Activated CD4-positive, alpha-beta memory T cell treated with anti-CD3 and anti-CD28 coated beads for 36 hours (primary cell): Measurements from ENCODE around the gene PRORP. TPM values are rescaled to one million over a fixed set of nuclear protein-coding genes. Genes with fewer than 3 reads are reported as not detected.

Source experiments
- CTCF ChIA-PET: fragments of 350-600 bp; sonication (Branson Sonifier 250); formaldehyde crosslinking; loops from one replicate; lab custom pipeline; 2021; ENCODE audit warnings: antibody characterized with exemption, inconsistent platforms; lab: Charles Lee
- POLR2A ChIA-PET: fragments of 350-600 bp; sonication (Branson Sonifier 250); formaldehyde crosslinking; loops from one replicate; lab custom pipeline; 2021; ENCODE audit warnings: antibody characterized with exemption; lab: Charles Lee
- DNase-seq: peaks from one replicate; pipeline ENCODE4 v3.0.0-alpha.2; 2020
- H3K27ac Mint-ChIP-seq: one replicate; pipeline ENCODE4 v1.8.0; 2021; ENCODE audit warnings: mixed read lengths
- H3K27me3 Mint-ChIP-seq: one replicate; pipeline ENCODE4 v1.8.0; 2021; ENCODE audit warnings: mixed read lengths
- H3K36me3 Mint-ChIP-seq: one replicate; pipeline ENCODE4 v1.8.0; 2021; ENCODE audit warnings: mixed read lengths
- H3K4me1 Mint-ChIP-seq: one replicate; pipeline ENCODE4 v1.8.0; 2021; ENCODE audit warnings: low read depth, mixed read lengths
- H3K4me3 Mint-ChIP-seq: one replicate; pipeline ENCODE4 v1.8.0; 2021; ENCODE audit warnings: mild to moderate bottlenecking, mixed read lengths
- H3K9me3 Mint-ChIP-seq: one replicate; pipeline ENCODE4 v1.8.0; 2021; ENCODE audit warnings: mixed read lengths
- intact Hi-C: fragments of 100-400 bp; cut with micrococcal nuclease; formaldehyde crosslinking; loops from one replicate; pipeline ENCODE4 v1.15.1; 2023
- total RNA-seq, 2 experiments: library from RNA; stranded (reverse); gene quantifications; one replicate each; pipeline ENCODE4 v1.2.3, GENCODE V29; 2021

The PRORP gene
- total RNA-seq, 2 experiments from 2014 or later, result 43.4 to 44.6 TPM

DNA sequence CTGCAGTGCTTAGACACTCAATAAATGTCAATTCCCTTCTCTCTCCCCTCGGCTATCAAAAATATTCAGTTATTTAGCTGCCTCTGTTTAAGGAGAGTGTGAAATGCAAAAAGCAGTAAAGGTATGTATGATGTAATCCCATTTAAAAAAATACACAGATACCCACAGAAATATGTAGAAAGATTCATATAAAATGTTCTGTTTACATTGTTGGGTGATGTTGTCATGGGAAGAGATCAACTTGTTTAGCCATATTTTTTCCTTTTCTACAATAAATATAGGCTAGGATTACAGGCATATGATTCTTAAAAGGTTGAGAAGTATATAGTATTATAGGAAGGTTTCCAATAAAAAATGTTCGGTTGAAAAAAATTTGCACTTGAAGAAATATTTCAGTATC is 8.3 kb upstream of the PRORP start:
- H3K27ac Mint-ChIP-seq, result no peak overlapping the region

DNA sequence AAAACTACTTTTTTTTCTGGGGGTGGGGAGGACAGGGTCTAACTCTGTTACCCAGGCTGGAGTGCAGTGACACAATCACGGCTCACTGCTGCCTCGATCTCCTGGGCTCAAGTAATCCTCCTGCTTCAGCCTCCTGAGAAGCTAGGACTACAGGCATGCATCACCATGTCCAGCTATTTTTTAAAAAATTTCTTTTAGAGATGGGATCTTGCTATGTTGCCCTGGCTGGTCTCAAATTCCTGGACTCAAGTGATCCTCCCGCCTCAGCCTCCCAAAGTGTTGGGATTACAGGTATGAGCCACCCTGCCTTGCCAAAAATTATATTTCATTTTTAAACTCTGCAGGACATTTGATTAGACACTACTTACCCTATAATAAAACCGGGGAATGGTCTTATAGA is 6.1 kb upstream of the PRORP start:
- intact Hi-C loops, result no loop called here
- no peak overlapping the region for H3K27ac Mint-ChIP-seq
- H3K36me3 Mint-ChIP-seq, result peaks cover 47% of the 10 kb centered on the region
- H3K27me3 Mint-ChIP-seq, result no peaks in the 10 kb centered on the region
- ChIA-PET CTCF (no interaction called here), POLR2A (no interaction called here)
- no peak for DNase-seq
- peaks cover 25% of the 10 kb centered on the region for H3K4me1 Mint-ChIP-seq
- H3K4me3 Mint-ChIP-seq, result no peak overlapping the region
- H3K9me3 Mint-ChIP-seq, result no peaks in the 10 kb centered on the region

More for the DNA sequence above, 8.3 kb upstream of the PRORP start:
- H3K36me3 Mint-ChIP-seq, result peaks cover 51% of the 10 kb centered on the region
- ChIA-PET POLR2A (interaction anchor here (1.0 kb wide), 1 partner anchor 20 kb away, joined by 3 read pairs; no protein-coding TSS in a partner anchor), CTCF (no interaction called here)
- H3K4me3 Mint-ChIP-seq, result no peak overlapping the region
- intact Hi-C loops, result no loop called here
- H3K4me1 Mint-ChIP-seq, result peaks cover 13% of the 10 kb centered on the region
- H3K27me3 Mint-ChIP-seq, result no peaks in the 10 kb centered on the region
- no peaks in the 10 kb centered on the region for H3K9me3 Mint-ChIP-seq
- DNase-seq, result no peak

DNA sequence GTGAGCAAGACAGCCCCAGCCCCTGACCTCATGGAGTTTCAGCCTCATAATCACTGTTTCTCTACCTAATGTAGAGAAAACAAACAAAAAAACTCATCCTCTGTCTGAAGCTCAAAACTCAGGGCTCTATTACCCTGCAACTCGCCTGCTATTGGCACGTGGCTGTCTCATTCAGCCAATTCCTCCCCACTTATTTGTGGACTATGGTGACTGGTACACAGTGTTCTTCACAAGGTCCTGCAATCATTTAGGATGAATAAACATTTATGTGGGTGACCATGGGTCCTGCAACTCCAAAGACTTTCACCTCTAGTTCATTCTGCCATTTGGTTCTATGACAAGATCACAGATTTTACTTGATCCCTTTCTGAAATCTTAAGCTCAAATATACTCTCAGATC is 5.2 kb upstream of the PRORP start:
- no peaks in the 10 kb centered on the region for H3K27me3 Mint-ChIP-seq
- peaks cover 25% of the 10 kb centered on the region for H3K4me1 Mint-ChIP-seq
- no peaks in the 10 kb centered on the region for H3K9me3 Mint-ChIP-seq
- DNase-seq, result no peak
- intact Hi-C loops, result no loop called here
- H3K36me3 Mint-ChIP-seq, result peaks cover 38% of the 10 kb centered on the region
- CTCF ChIA-PET, result no interaction called here
- POLR2A ChIA-PET, result interaction anchor here (0.5 to 1.3 kb wide), 3 partner anchors 8 to 136 kb away, joined by 3 to 4 read pairs (median 3); no protein-coding TSS in a partner anchor
- H3K27ac Mint-ChIP-seq, result peak overlapping the region; percentile 38
- no peak overlapping the region for H3K4me3 Mint-ChIP-seq

DNA sequence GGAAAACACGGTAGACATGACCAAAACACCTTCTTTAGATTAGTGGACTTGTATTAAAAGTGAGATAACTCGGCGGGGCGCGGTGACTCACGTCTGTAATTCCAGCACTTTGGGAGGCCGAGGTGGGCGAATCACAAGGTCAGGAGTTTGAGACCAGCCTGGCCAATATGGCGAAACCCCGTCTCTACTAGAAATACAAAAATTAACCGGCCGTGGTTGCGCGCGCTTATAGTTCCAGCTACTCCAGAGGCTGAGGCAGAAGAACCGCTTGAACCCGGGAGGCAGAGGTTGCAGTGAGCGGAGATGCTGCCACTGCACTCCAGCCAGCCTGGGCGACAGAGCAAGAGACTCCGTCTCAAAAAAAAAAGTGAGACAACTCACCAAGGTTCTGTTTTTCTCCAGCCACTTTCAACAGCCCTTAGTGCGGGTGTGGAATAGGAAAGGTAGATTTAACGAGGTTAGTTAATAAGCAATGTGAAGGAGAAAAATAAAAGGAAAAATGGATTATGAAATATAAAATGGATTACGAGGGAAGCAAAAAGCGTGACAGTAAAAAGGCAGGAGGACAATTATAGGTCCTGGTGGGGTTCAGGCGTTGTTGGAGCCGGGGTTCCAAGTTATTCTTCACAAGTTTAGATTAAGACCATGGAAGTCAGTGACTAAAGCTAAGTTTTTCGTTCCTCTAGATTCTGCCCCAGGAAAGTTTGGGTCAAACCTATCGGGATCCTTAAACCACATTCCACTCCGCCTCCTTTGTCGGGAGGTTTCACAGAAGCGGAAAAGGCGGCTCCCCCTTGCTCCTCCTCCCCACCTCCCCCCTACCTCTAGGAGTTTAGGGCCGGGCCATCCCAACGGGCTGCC is 1.1 kb upstream of the PRORP start:
- H3K36me3 Mint-ChIP-seq, result peaks cover 22% of the 10 kb centered on the region

DNA sequence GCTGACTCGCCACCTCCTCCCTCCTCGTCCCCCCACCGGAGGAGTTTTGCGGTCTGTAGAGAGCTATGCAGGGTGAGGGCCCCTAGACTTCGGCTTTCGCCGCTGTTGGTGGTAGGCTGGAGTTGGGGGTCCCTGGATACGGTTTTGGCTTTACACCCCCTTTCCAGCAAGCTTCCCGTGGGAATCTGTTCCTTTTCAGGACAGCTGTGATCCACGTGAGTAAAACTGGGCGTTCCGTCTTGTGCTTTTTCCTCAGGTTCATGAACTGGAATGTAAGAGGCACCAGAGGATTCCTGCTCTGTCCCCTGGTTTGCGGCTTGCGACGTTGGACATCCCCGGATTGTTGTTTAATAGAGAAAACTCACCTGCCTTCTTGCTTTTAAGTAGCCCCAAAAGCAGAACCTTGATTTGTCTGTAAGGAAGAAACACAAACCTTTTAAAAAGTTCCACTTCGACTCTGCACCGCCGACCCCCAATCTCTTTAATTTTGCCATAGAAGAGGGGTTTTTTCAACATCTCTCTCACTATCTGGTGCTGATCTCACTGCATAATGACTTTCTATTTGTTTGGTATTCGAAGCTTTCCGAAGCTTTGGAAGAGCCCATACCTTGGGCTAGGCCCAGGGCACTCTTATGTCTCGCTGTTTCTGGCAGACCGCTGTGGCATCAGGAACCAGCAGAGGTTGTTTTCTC is 490 bp downstream of the PRORP start:
- intact Hi-C loops, result loop anchor here (1.0 to 5.0 kb wide), 11 partner anchors 37 to 661 kb away; partner anchors contain the start of genes FAM177A1, NFKBIA, PSMA6 and SNX6
- Mint-ChIP-seq H3K27ac (peak overlapping the region; percentile 99), H3K36me3 (peaks cover 20% of the 10 kb centered on the region), H3K4me3 (peak overlapping the region; percentile 82), H3K9me3 (no peaks in the 10 kb centered on the region), H3K4me1 (peaks cover 56% of the 10 kb centered on the region), H3K27me3 (no peaks in the 10 kb centered on the region)
- CTCF ChIA-PET, result interaction anchor here (0.9 to 1.8 kb wide), 6 partner anchors 28 to 299 kb away, joined by 3 to 6 read pairs (median 4); partner anchors contain the start of gene PSMA6
- POLR2A ChIA-PET, result interaction anchor here (0.6 to 3.7 kb wide), 12 partner anchors 9 to 294 kb away, joined by 3 to 47 read pairs (median 6); partner anchors contain the start of genes BAZ1A, FAM177A1, NFKBIA and PSMA6
- peak; percentile 28 for DNase-seq

More for the DNA sequence above, 1.1 kb upstream of the PRORP start:
- Mint-ChIP-seq H3K27me3 (no peaks in the 10 kb centered on the region), H3K9me3 (no peaks in the 10 kb centered on the region), H3K4me1 (peaks cover 52% of the 10 kb centered on the region), H3K4me3 (peak overlapping the region; percentile 82), H3K27ac (peak overlapping the region; percentile 99)
- CTCF ChIA-PET, result interaction anchor here (0.7 to 1.8 kb wide), 4 partner anchors 171 to 301 kb away, joined by 3 to 6 read pairs (median 4); partner anchors contain the start of genes NFKBIA and PSMA6
- peak; percentile 28 for DNase-seq
- intact Hi-C loops, result loop anchor here (5.0 kb wide), 1 partner anchor 659 kb away; the partner anchor contains the start of gene SPTSSA
- POLR2A ChIA-PET, result interaction anchor here (0.8 to 3.7 kb wide), 10 partner anchors 29 to 705 kb away, joined by 3 to 47 read pairs (median 6); partner anchors contain the start of genes BAZ1A, BRMS1L, FAM177A1 and NFKBIA

DNA sequence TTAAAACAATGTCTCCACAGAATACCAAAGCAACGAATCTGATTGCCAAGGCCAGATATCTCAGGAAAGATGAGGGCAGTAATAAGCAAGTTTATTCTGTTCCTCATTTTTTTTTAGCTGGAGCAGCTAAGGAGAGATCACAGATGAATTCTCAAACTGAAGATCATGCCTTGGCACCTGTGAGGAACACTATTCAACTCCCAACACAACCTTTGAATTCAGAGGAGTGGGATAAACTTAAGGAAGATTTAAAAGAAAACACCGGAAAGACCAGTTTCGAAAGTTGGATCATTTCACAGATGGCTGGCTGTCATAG is 994 bp downstream of the PRORP start:
- intact Hi-C loops, result loop anchor here (2.0 to 5.0 kb wide), 3 partner anchors 193 to 661 kb away; partner anchors contain the start of genes SNX6 and SPTSSA
- Mint-ChIP-seq H3K9me3 (no peaks in the 10 kb centered on the region), H3K27me3 (no peaks in the 10 kb centered on the region), H3K36me3 (peaks cover 25% of the 10 kb centered on the region), H3K4me3 (peak overlapping the region; percentile 82), H3K4me1 (peaks cover 61% of the 10 kb centered on the region), H3K27ac (peak overlapping the region; percentile 99)
- ChIA-PET CTCF (interaction anchor here (0.5 to 1.5 kb wide), 6 partner anchors 28 to 293 kb away, joined by 3 to 6 read pairs (median 3); no protein-coding TSS in a partner anchor), POLR2A (interaction anchor here (1.3 to 3.7 kb wide), 7 partner anchors 11 to 293 kb away, joined by 4 to 47 read pairs (median 6); partner anchors contain the start of genes NFKBIA, PSMA6 and SRP54)
- no peak for DNase-seq

DNA sequence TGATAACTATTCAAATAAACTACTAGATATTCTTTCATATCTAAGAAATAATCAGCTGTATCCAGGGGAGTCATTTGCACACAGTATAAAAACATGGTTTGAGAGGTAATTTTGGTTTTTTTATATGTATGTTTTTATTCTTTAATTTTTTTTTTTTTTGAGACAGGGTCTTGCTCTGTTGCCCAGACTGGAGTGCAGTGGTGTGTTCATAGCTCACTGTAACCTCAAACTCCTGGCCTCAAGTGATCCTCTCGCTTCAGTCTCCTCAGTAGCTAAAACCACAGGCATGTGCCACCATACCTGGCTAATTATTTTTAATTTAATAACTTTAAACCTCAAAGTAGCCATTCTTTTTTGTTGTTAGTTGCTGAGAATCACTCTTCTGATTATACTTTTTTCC is 1.8 kb downstream of the PRORP start:
- CTCF ChIA-PET, result interaction anchor here (0.5 to 1.5 kb wide), 4 partner anchors 161 to 292 kb away, joined by 3 to 6 read pairs (median 3); no protein-coding TSS in a partner anchor
- peaks cover 29% of the 10 kb centered on the region for H3K36me3 Mint-ChIP-seq
- H3K9me3 Mint-ChIP-seq, result no peaks in the 10 kb centered on the region
- POLR2A ChIA-PET, result interaction anchor here (1.4 to 3.7 kb wide), 3 partner anchors 10 to 279 kb away, joined by 5 to 47 read pairs (median 8); partner anchors contain the start of genes NFKBIA and SRP54
- no peaks in the 10 kb centered on the region for H3K27me3 Mint-ChIP-seq
- peaks cover 60% of the 10 kb centered on the region for H3K4me1 Mint-ChIP-seq
- intact Hi-C loops, result loop anchor here (5.0 kb wide), 1 partner anchor 662 kb away; the partner anchor contains the start of gene SPTSSA
- no peak for DNase-seq
- H3K4me3 Mint-ChIP-seq, result peak overlapping the region; percentile 82
- no peak overlapping the region for H3K27ac Mint-ChIP-seq

DNA sequence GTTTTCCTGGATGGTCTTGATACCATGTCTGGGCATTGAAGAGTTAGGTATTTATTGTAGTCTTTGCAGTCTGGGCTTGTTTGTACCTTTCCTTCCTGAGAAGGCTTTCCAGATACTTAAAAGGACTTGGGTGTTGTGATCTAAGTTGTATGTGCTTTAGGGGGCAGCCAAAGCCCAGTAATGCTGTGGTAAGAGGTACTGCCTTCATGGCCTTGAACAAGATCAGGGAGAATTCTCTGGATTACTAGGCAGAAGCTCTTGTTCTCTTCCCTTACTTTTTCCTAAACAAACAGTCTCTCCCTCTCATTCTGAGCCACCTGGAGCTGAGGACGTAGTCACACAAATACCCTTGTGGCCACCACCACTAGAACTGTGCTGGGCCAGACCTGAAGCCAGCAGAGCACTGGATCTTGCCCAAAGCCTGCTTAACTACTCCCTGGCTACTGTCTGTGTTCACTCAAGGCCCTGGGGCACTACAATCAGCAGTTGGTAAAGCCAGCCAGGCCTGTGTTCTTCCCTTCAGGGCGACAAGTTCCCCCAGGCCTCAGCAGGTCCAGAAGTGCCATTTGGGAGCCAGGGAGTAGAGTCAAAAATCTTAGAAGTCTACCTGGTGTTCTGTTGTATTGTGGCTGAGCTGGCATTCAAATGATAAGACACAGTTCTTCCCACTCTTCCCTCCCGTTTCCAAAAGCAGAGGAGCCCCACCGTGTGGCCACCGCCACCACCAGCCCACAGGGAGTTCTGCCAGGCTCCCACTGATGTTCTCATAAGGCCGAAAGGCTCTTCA is 11.4 kb downstream of the PRORP start:
- Mint-ChIP-seq H3K27ac (no peak overlapping the region), H3K4me1 (peaks cover 27% of the 10 kb centered on the region), H3K27me3 (no peaks in the 10 kb centered on the region), H3K36me3 (peaks cover 26% of the 10 kb centered on the region), H3K4me3 (no peak overlapping the region), H3K9me3 (no peaks in the 10 kb centered on the region)
- DNase-seq, result no peak
- intact Hi-C loops, result no loop called here
- ChIA-PET CTCF (interaction anchor here (1.2 kb wide), 3 partner anchors 22 to 280 kb away, joined by 3 to 4 read pairs (median 4); no protein-coding TSS in a partner anchor), POLR2A (interaction anchor here (0.9 kb wide), 1 partner anchor 10 kb away, joined by 5 read pairs; no protein-coding TSS in a partner anchor)

DNA sequence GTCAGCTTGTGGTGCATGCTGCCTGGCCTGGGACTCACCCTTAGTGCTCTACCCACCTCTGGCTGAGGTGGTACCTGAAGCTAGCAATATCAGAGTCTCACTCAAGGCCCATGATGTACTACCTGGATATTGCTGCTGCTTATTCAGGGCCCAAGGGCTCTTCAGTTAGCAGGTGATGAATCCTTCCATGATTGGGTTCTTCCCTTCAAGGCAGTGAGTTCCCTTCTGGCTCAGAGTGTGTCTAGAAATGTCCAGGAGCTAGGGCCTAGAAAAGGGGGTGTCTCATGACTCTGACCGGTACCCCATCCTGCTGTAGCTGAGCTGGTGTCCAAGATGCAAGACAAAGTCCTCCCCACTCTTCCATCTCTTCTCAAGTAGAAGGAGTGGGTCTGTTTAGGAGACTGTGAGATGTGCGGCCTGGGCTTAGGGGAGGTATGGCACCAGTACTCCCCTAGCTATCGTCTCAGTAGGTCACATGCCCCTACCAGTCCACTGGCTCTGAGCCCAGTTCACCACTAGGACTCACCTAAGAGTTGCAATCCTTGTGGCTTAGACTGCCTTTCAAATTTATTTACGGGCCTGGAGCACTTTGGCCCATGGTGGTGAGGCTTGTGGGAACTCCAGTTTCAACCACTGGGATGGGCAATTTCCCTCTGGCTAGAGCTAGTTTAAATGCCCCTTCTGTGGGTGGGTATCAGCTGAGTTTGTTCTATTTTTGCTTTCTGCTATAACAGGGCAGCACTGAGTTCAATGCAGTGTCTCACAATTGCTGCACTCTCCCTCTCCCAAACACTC is 12.2 kb downstream of the PRORP start:
- no peaks in the 10 kb centered on the region for H3K27me3 Mint-ChIP-seq
- peaks cover 23% of the 10 kb centered on the region for H3K36me3 Mint-ChIP-seq
- H3K4me3 Mint-ChIP-seq, result no peak overlapping the region
- H3K27ac Mint-ChIP-seq, result no peak overlapping the region
- H3K9me3 Mint-ChIP-seq, result no peaks in the 10 kb centered on the region
- intact Hi-C loops, result loop anchor here (1.0 kb wide), 1 partner anchor 12 kb away; no protein-coding TSS in a partner anchor
- ChIA-PET POLR2A (interaction anchor here (0.9 kb wide), 1 partner anchor 11 kb away, joined by 5 read pairs; no protein-coding TSS in a partner anchor), CTCF (interaction anchor here (1.2 to 1.4 kb wide), 3 partner anchors 12 to 280 kb away, joined by 3 to 7 read pairs (median 4); no protein-coding TSS in a partner anchor)
- DNase-seq, result no peak
- peaks cover 24% of the 10 kb centered on the region for H3K4me1 Mint-ChIP-seq

DNA sequence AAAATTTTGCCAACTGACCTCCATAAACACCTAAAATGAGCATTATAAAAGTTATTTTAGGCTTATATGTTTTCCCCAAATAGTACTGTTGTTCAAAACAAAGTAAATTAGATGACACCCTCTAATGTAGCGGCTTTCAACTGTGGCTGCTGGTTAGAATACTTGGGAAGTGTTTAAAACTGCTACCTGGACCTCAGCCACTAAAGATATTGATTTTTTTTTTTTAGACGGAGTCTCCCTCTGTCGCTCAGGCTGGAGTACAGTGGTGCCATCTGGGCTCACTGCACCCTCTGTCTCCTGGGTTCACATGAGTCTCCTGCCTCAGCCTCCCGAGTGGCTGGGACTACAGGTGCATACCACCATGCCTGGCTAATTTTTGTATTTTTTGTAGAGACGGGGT is 16.2 kb downstream of the PRORP start:
- H3K9me3 Mint-ChIP-seq, result no peaks in the 10 kb centered on the region
- H3K36me3 Mint-ChIP-seq, result peaks cover 11% of the 10 kb centered on the region
- ChIA-PET CTCF (interaction anchor here (0.5 kb wide), 1 partner anchor 71 kb away, joined by 5 read pairs; no protein-coding TSS in a partner anchor), POLR2A (no interaction called here)
- peaks cover 22% of the 10 kb centered on the region for H3K4me1 Mint-ChIP-seq
- no peak overlapping the region for H3K27ac Mint-ChIP-seq
- DNase-seq, result no peak
- no peaks in the 10 kb centered on the region for H3K27me3 Mint-ChIP-seq
- no peak overlapping the region for H3K4me3 Mint-ChIP-seq
- intact Hi-C loops, result no loop called here
